A673 (cell line): Measurements from ENCODE around the gene NEK1. TPM values are rescaled to one million over a fixed set of nuclear protein-coding genes. Genes with fewer than 3 reads are reported as not detected.

ENCODE experiments used
- BruUV-seq: library from RNA; stranded (reverse); fragments of 400-500 nt; replicated peaks from 2 replicates; lab custom pipeline; 2021; lab: Mats Ljungman, UMichigan
- CTCF ChIA-PET: fragments of 300-600 bp; sonication (Branson Sonifier 250); formaldehyde crosslinking; loops from one replicate; lab custom pipeline; 2022; ENCODE audit warnings: antibody characterized with exemption; lab: Charles Lee
- POLR2A ChIA-PET: fragments of 300-600 bp; sonication (Branson Sonifier 250); formaldehyde crosslinking; loops from one replicate; lab custom pipeline; 2022; ENCODE audit warnings: antibody characterized with exemption; ENCODE audit not compliant: low non-redundant PET; lab: Charles Lee
- DNase-seq: peaks from one replicate; pipeline ENCODE4 v3.0.0-alpha.2; 2015; ENCODE audit warnings: low spot score
- H3K27ac ChIP-seq: fragments of 200-600 bp; sonication (generic); 2 replicates; pipeline ENCODE4 v1.5.1; 2016; ENCODE audit warnings: mixed run types, low read depth, mild to moderate bottlenecking, mixed read lengths, antibody characterized with exemption, low read length; ENCODE audit not compliant: poor library complexity, severe bottlenecking
- H3K27me3 ChIP-seq: fragments of 200-600 bp; sonication (generic); replicated peaks from 2 replicates; pipeline ENCODE4 v1.6.1; 2017; ENCODE audit warnings: mixed run types, low read depth, mild to moderate bottlenecking, mixed read lengths, antibody characterized with exemption, low read length; ENCODE audit not compliant: insufficient read depth, poor library complexity
- H3K36me3 ChIP-seq: fragments of 200-600 bp; sonication (generic); 2 replicates; pipeline ENCODE4 v1.6.1; 2016; ENCODE audit warnings: mixed run types, mild to moderate bottlenecking, mixed read lengths, antibody characterized with exemption, low read length; ENCODE audit not compliant: insufficient read depth, poor library complexity, severe bottlenecking
- H3K4me1 ChIP-seq: fragments of 200-600 bp; sonication (generic); 2 replicates; pipeline ENCODE4 v1.6.1; 2017; ENCODE audit warnings: mixed run types, mild to moderate bottlenecking, mixed read lengths, antibody characterized with exemption, low read length; ENCODE audit not compliant: insufficient read depth, poor library complexity, severe bottlenecking
- H3K4me3 ChIP-seq: fragments of 200-600 bp; sonication (generic); 2 replicates; pipeline ENCODE4 v1.5.1; 2016; ENCODE audit warnings: low read depth, mixed run types, mild to moderate bottlenecking, mixed read lengths, low read length; ENCODE audit not compliant: poor library complexity, severe bottlenecking
- H3K9me3 ChIP-seq: fragments of 200-600 bp; sonication (generic); 2 replicates; pipeline ENCODE4 v1.6.1; 2016; ENCODE audit warnings: mixed run types, low read depth, mild to moderate bottlenecking, mixed read lengths, antibody characterized with exemption, low read length; ENCODE audit not compliant: poor library complexity, severe bottlenecking
- EZH2 ChIP-seq: fragments of 200-600 bp; sonication (generic); IDR thresholded peaks from 2 replicates; pipeline ENCODE4 v1.6.1; 2017; ENCODE audit warnings: borderline replicate concordance, low read depth, mild to moderate bottlenecking, mixed read lengths, antibody characterized with exemption, low read length; ENCODE audit not compliant: poor library complexity, severe bottlenecking
- intact Hi-C: fragments of 100-400 bp; cut with micrococcal nuclease; formaldehyde crosslinking; loops from one replicate; pipeline ENCODE4 v1.10.0; 2022; ENCODE audit not compliant: unreplicated experiment
- total RNA-seq: library from RNA; stranded (reverse); gene quantifications from 2 replicates; pipeline ENCODE4 v1.2.3, GENCODE V29; 2021
- TF ChIP-seq, protein P1 (sequence below): fragments of 300-800, 200-600 bp; sonication (generic); conservative IDR thresholded peaks from 2 replicates; pipeline ENCODE4 v1.5.1; 2017; ENCODE audit warnings: low read depth, mild to moderate bottlenecking, antibody characterized with exemption, low read length, moderate library complexity, mixed read lengths

Gene NEK1
- total RNA-seq, 1 experiment from 2014 or later: 12.9 TPM

DNA sequence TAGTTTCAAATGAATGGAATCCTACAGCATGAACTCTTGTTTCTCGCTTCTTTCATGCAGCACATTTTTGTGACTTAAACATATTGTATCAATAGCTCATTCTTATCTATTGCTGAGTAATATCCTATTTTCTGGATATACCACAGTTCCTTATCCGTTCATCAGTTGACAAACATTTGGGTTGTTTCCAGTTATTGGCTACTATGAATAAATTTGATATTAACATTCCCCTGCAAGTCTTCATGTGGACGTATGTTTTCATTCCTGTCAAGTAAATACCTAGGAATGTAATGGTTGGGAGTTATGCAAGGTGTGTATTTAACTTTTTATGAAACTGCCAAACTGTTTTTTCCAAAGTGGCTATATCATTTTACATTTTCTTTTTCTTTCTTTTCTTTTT lies 227.6 kb downstream of the NEK1 start:
- POLR2A ChIA-PET: interaction anchor here (0.7 kb wide), 1 partner anchor 28 kb away, joined by 6 read pairs; no protein-coding TSS in a partner anchor
- Histone ChIP-seq H3K9me3 (no peaks in the 10 kb centered on the region), H3K36me3 (no peaks in the 10 kb centered on the region), H3K4me1 (no peaks in the 10 kb centered on the region), H3K27ac (no peak overlapping the region), H3K27me3 (no peaks in the 10 kb centered on the region), H3K4me3 (no peak overlapping the region)
- BruUV-seq: no TSS peak
- TF ChIP-seq, protein P1, sequence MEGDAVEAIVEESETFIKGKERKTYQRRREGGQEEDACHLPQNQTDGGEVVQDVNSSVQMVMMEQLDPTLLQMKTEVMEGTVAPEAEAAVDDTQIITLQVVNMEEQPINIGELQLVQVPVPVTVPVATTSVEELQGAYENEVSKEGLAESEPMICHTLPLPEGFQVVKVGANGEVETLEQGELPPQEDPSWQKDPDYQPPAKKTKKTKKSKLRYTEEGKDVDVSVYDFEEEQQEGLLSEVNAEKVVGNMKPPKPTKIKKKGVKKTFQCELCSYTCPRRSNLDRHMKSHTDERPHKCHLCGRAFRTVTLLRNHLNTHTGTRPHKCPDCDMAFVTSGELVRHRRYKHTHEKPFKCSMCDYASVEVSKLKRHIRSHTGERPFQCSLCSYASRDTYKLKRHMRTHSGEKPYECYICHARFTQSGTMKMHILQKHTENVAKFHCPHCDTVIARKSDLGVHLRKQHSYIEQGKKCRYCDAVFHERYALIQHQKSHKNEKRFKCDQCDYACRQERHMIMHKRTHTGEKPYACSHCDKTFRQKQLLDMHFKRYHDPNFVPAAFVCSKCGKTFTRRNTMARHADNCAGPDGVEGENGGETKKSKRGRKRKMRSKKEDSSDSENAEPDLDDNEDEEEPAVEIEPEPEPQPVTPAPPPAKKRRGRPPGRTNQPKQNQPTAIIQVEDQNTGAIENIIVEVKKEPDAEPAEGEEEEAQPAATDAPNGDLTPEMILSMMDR: no peak
- TF ChIP-seq EZH2: no peak
- CTCF ChIA-PET: no interaction called here
- DNase-seq: no peak
- intact Hi-C loops: no loop called here

DNA sequence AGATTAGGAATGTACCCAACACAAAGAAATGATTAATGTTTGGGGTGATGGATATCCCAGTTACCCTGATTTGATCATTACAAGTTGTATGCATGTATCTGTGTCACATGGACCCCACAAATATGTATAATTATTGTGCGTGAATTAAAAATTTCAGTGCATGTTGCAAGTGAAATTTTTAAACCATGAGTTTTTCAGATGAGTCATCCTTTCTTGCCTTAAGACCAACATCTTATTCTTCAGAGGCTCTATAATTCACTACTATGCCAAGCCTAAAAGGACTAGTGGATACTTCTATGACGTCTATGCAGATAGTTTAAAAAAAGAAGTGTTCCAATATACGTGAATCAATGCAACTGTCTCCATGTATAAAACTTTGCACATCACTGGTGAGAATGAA lies 228.7 kb downstream of the NEK1 start:
- H3K27me3 ChIP-seq: no peaks in the 10 kb centered on the region
- intact Hi-C loops: no loop called here
- ChIA-PET POLR2A (no interaction called here), CTCF (no interaction called here)
- no peak overlapping the region for H3K27ac ChIP-seq
- no peak for TF ChIP-seq EZH2
- TF ChIP-seq, protein P1: no peak
- DNase-seq: no peak
- no peak overlapping the region for H3K4me3 ChIP-seq
- H3K36me3 ChIP-seq: no peaks in the 10 kb centered on the region
- no peaks in the 10 kb centered on the region for H3K9me3 ChIP-seq
- BruUV-seq: no TSS peak
- H3K4me1 ChIP-seq: no peaks in the 10 kb centered on the region

DNA sequence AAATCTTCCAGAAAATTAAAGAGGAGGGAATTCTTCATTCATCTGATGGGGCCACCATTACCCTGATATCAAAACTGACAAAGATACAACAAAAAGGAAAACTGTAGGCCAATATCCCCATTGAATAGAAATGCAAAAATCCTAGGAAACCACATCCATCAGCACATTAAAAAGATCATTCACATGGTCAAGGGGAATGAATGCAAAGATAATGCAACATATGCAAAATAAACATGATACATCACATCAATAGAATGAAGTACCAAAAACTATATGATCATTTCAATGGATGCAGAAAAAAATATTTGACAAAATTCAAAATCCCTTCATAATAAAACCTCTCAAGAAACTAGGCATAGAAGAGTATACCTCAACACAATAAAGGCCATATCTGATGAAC lies 232.7 kb downstream of the NEK1 start:
- Histone ChIP-seq H3K9me3 (peaks cover 16% of the 10 kb centered on the region), H3K27ac (no peak overlapping the region), H3K4me3 (no peak overlapping the region), H3K27me3 (no peaks in the 10 kb centered on the region), H3K4me1 (no peaks in the 10 kb centered on the region), H3K36me3 (no peaks in the 10 kb centered on the region)
- CTCF ChIA-PET: no interaction called here
- POLR2A ChIA-PET: no interaction called here
- TF ChIP-seq, protein P1: no peak
- no peak for TF ChIP-seq EZH2
- intact Hi-C loops: no loop called here
- no peak for DNase-seq
- no TSS peak for BruUV-seq
